GM19452 (cell line): ENCODE results near the gene ASTL.

ENCODE experiments used
- ATAC-seq: cut with Tn5 transposase; IDR thresholded peaks from one replicate; pipeline ENCODE4 v1.9.1; 2021; ENCODE audit not compliant: unreplicated experiment

The ASTL gene

GRCh38 chr2:96102596-96103186, 35.6 kb downstream of the ASTL start:
- no peak for ATAC-seq

GRCh38 chr2:96100893-96101304, 37.4 kb downstream of the ASTL start:
- no peak for ATAC-seq

GRCh38 chr2:96099861-96100798, 38.2 kb downstream of the ASTL start:
- ATAC-seq: no peak

- no peak for ATAC-seq
These were observed 39.3 kb downstream of the ASTL start for GRCh38 chr2:96098900-96099590.

- ATAC-seq: no peak
These were observed 40.1 kb downstream of the ASTL start for GRCh38 chr2:96097951-96098823.

GRCh38 chr2:96097441-96097840, 40.9 kb downstream of the ASTL start:
- ATAC-seq: no peak

GRCh38 chr2:96095116-96095636, 43.1 kb downstream of the ASTL start:
- ATAC-seq: no peak

GRCh38 chr2:96093528-96093927, 44.8 kb downstream of the ASTL start:
- ATAC-seq: no peak

GRCh38 chr2:96092951-96093350, 45.4 kb downstream of the ASTL start:
- ATAC-seq: no peak

- ATAC-seq: no peak
These were observed 45.8 kb downstream of the ASTL start for GRCh38 chr2:96092573-96092877.

GRCh38 chr2:96091711-96092572, 46.4 kb downstream of the ASTL start:
- no peak for ATAC-seq

- no peak for ATAC-seq
These were observed 47.1 kb downstream of the ASTL start for GRCh38 chr2:96091141-96091710.

GRCh38 chr2:96090196-96090926, 47.9 kb downstream of the ASTL start:
- ATAC-seq: no peak

- ATAC-seq: no peak
These were observed 48.7 kb downstream of the ASTL start for GRCh38 chr2:96089356-96090195.

- ATAC-seq: no peak
These were observed 49.7 kb downstream of the ASTL start for GRCh38 chr2:96088340-96089335.

- ATAC-seq: no peak
These were observed 51.2 kb downstream of the ASTL start for GRCh38 chr2:96087130-96087529.
